Fibroblast of peridontal ligament (primary cell): Measurements from ENCODE around the gene CALHM4.

Experiments
- DNase-seq: peaks from one replicate; pipeline ENCODE4 v3.0.0-alpha.2; 2010; ENCODE audit errors: extremely low read depth

Gene CALHM4

GRCh38 chr6:116553451-116553850 lies at the start of gene CALHM4:
Gene CALHM4 (plus strand): TSS chr6:116553751. CDS start chr6:116553794, 43 bp downstream.
- no peak for DNase-seq

GRCh38 chr6:116507324-116507723 lies 46.2 kb upstream of the CALHM4 start:
- DNase-seq, result peak; percentile 52

- DNase-seq, result no peak
These were observed 45.0 kb upstream of the CALHM4 start for GRCh38 chr6:116508527-116508926.

- peak; percentile 98 for DNase-seq
These were observed 42.0 kb upstream of the CALHM4 start, which contains the start of gene CALHM5 for GRCh38 chr6:116511424-116512110. Gene CALHM5 (plus strand): TSS chr6:116511639. CDS start chr6:116511697, 58 bp downstream.

- DNase-seq, result peak; percentile 52
These were observed 41.4 kb upstream of the CALHM4 start for GRCh38 chr6:116512111-116512559.

- peak; percentile 37 for DNase-seq
These were observed 40.8 kb upstream of the CALHM4 start for GRCh38 chr6:116512734-116513133.

- no peak for DNase-seq
These were observed 40.2 kb upstream of the CALHM4 start for GRCh38 chr6:116513224-116513875.

- DNase-seq, result no peak
These were observed 39.4 kb upstream of the CALHM4 start for GRCh38 chr6:116514111-116514510.

GRCh38 chr6:116515141-116515540 lies 38.4 kb upstream of the CALHM4 start:
- DNase-seq, result no peak

- no peak for DNase-seq
These were observed 34.8 kb upstream of the CALHM4 start for GRCh38 chr6:116518621-116519368.

- DNase-seq, result no peak
These were observed 30.7 kb upstream of the CALHM4 start for GRCh38 chr6:116522896-116523295.

- DNase-seq, result no peak
These were observed 29.3 kb upstream of the CALHM4 start for GRCh38 chr6:116524236-116524635.

- DNase-seq, result no peak
These were observed 25.4 kb upstream of the CALHM4 start for GRCh38 chr6:116528133-116528532.

GRCh38 chr6:116528780-116529179 lies 24.8 kb upstream of the CALHM4 start:
- DNase-seq, result no peak

- no peak for DNase-seq
These were observed 23.9 kb upstream of the CALHM4 start for GRCh38 chr6:116529466-116530290.

- DNase-seq, result peak; percentile 42
These were observed 23.1 kb upstream of the CALHM4 start for GRCh38 chr6:116530436-116530835.

- peak; percentile 87 for DNase-seq
These were observed 21.6 kb upstream of the CALHM4 start for GRCh38 chr6:116531675-116532570.

GRCh38 chr6:116533233-116533957 lies 20.2 kb upstream of the CALHM4 start:
- no peak for DNase-seq

- DNase-seq, result no peak
These were observed 18.4 kb upstream of the CALHM4 start for GRCh38 chr6:116535109-116535508.

- peak; percentile 83 for DNase-seq
These were observed 17.3 kb upstream of the CALHM4 start for GRCh38 chr6:116536216-116536621.
